Measurements from ENCODE around the gene TRAPPC3L.

Gene TRAPPC3L

GRCh38 chr6:116513224-116513875 is 32.1 kb downstream of the TRAPPC3L start:
- Histone ChIP-seq H3K4me1 (ENCODE audit: insufficient read depth, low read length) (no peaks in the 10 kb centered on the region), H3K9me3 (ENCODE audit: insufficient read depth, low read length, severe bottlenecking) (no peaks in the 10 kb centered on the region), H2AFZ (ENCODE audit: low read depth, low read length) (no peak overlapping the region), H3K79me2 (ENCODE audit: insufficient read depth, low read length) (no peaks in the 10 kb centered on the region), H4K20me1 (ENCODE audit: insufficient read depth, low read length) (no peaks in the 10 kb centered on the region), H3K27ac (ENCODE audit: low read length) (no peak overlapping the region), H3K27me3 (ENCODE audit: insufficient read depth, low read length, poor library complexity) (peaks cover 11% of the 10 kb centered on the region), H3K9ac (ENCODE audit: low read depth, low read length) (no peak overlapping the region), H3K4me2 (ENCODE audit: insufficient read depth, low read length) (no peak overlapping the region), H3K36me3 (ENCODE audit: insufficient read depth, low read length) (no peaks in the 10 kb centered on the region), H3K4me3 (ENCODE audit: low read depth in 1 of 2, low read length in 2 of 2) (no peak overlapping the region)
- DNase-seq (no peak), ATAC-seq (ENCODE audit: insufficient read depth, low read depth) (no peak)
- no peak for TF ChIP-seq EZH2 (IDR thresholded peaks at IDR 0.05; ENCODE audit: borderline replicate concordance, low read depth, low read length, severe bottlenecking)
- TF ChIP-seq, protein P1, sequence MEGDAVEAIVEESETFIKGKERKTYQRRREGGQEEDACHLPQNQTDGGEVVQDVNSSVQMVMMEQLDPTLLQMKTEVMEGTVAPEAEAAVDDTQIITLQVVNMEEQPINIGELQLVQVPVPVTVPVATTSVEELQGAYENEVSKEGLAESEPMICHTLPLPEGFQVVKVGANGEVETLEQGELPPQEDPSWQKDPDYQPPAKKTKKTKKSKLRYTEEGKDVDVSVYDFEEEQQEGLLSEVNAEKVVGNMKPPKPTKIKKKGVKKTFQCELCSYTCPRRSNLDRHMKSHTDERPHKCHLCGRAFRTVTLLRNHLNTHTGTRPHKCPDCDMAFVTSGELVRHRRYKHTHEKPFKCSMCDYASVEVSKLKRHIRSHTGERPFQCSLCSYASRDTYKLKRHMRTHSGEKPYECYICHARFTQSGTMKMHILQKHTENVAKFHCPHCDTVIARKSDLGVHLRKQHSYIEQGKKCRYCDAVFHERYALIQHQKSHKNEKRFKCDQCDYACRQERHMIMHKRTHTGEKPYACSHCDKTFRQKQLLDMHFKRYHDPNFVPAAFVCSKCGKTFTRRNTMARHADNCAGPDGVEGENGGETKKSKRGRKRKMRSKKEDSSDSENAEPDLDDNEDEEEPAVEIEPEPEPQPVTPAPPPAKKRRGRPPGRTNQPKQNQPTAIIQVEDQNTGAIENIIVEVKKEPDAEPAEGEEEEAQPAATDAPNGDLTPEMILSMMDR (IDR thresholded peaks at IDR 0.05; ENCODE audit: borderline replicate concordance, extremely low read depth, low read length, poor library complexity, severe bottlenecking): no peak

DNA sequence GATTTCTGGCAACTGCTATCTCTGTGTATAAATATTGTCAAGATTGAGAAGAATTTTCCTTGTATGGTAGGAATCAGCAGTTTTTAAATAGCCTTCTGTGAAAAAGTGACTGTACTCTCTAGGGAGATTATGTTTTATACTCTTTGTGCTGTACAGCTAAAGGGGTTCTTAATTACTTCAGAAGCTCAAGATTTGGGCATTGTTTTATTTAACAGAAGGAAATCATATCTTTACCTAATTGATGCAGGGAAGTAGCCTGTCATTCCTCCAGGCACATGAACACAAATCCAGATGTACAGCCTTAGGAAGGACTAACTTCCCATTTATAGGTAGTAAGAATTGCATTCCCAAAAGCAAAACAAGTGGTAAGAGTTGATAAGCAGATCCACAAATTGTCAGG is 32.8 kb downstream of the TRAPPC3L start:
- H3K4me2 ChIP-seq (ENCODE audit: insufficient read depth, low read length): no peak overlapping the region
- H3K9ac ChIP-seq (ENCODE audit: low read depth, low read length): no peak overlapping the region
- H2AFZ ChIP-seq (ENCODE audit: low read depth, low read length): no peak overlapping the region
- H3K36me3 ChIP-seq (ENCODE audit: insufficient read depth, low read length): no peaks in the 10 kb centered on the region
- no peaks in the 10 kb centered on the region for H3K4me1 ChIP-seq (ENCODE audit: insufficient read depth, low read length)
- H3K79me2 ChIP-seq (ENCODE audit: insufficient read depth, low read length): no peaks in the 10 kb centered on the region
- no peaks in the 10 kb centered on the region for H4K20me1 ChIP-seq (ENCODE audit: insufficient read depth, low read length)
- H3K27ac ChIP-seq (ENCODE audit: low read length): no peak overlapping the region
- no peak for TF ChIP-seq EZH2 (IDR thresholded peaks at IDR 0.05; ENCODE audit: borderline replicate concordance, low read depth, low read length, severe bottlenecking)
- TF ChIP-seq, protein P1 (IDR thresholded peaks at IDR 0.05; ENCODE audit: borderline replicate concordance, extremely low read depth, low read length, poor library complexity, severe bottlenecking): no peak
- H3K9me3 ChIP-seq (ENCODE audit: insufficient read depth, low read length, severe bottlenecking): no peaks in the 10 kb centered on the region
- DNase-seq: no peak
- no peak for ATAC-seq (ENCODE audit: insufficient read depth, low read depth)
- peaks cover 8% of the 10 kb centered on the region for H3K27me3 ChIP-seq (ENCODE audit: insufficient read depth, low read length, poor library complexity)
- H3K4me3 ChIP-seq (ENCODE audit: low read depth in 1 of 2, low read length in 2 of 2): no peak overlapping the region

- Histone ChIP-seq H3K79me2 (ENCODE audit: insufficient read depth, low read length) (no peaks in the 10 kb centered on the region), H3K9ac (ENCODE audit: low read depth, low read length) (no peak overlapping the region), H2AFZ (ENCODE audit: low read depth, low read length) (no peak overlapping the region), H4K20me1 (ENCODE audit: insufficient read depth, low read length) (no peaks in the 10 kb centered on the region), H3K4me3 (ENCODE audit: low read depth in 1 of 2, low read length in 2 of 2) (no peak overlapping the region), H3K36me3 (ENCODE audit: insufficient read depth, low read length) (no peaks in the 10 kb centered on the region), H3K9me3 (ENCODE audit: insufficient read depth, low read length, severe bottlenecking) (no peaks in the 10 kb centered on the region), H3K27me3 (ENCODE audit: insufficient read depth, low read length, poor library complexity) (peaks cover 8% of the 10 kb centered on the region), H3K27ac (ENCODE audit: low read length) (no peak overlapping the region), H3K4me1 (ENCODE audit: insufficient read depth, low read length) (no peaks in the 10 kb centered on the region), H3K4me2 (ENCODE audit: insufficient read depth, low read length) (no peak overlapping the region)
- ATAC-seq (ENCODE audit: insufficient read depth, low read depth) (no peak; the same call in 2 of the 3 replicates), DNase-seq (no peak)
- TF ChIP-seq, protein P1 (IDR thresholded peaks at IDR 0.05; ENCODE audit: borderline replicate concordance, extremely low read depth, low read length, poor library complexity, severe bottlenecking): no peak
- TF ChIP-seq EZH2 (IDR thresholded peaks at IDR 0.05; ENCODE audit: borderline replicate concordance, low read depth, low read length, severe bottlenecking): no peak
Observed at GRCh38 chr6:116512111-116512559, 33.3 kb downstream of the TRAPPC3L start.
